C4-2B (cell line): Measurements from ENCODE around the gene PPFIBP1.
"Not testable (repeated sequence)": the region's sequence is repeated elsewhere in the genome, so short reads cannot be mapped to it uniquely, and the experiment has no call there.

ENCODE experiments used
- H3K27ac ChIP-seq: fragments of 450-650 bp; 2 replicates; pipeline ENCODE4 v1.5.1; 2017
- ZFX ChIP-seq: fragments of 450-650 bp; IDR thresholded peaks from 2 replicates; pipeline ENCODE4 v1.6.1; 2017
- TF ChIP-seq, protein P1 (sequence below): fragments of 450-650 bp; conservative IDR thresholded peaks from 2 replicates; pipeline ENCODE4 v1.5.1; 2017; ENCODE audit warnings: mild to moderate bottlenecking

PPFIBP1 gene

DNA sequence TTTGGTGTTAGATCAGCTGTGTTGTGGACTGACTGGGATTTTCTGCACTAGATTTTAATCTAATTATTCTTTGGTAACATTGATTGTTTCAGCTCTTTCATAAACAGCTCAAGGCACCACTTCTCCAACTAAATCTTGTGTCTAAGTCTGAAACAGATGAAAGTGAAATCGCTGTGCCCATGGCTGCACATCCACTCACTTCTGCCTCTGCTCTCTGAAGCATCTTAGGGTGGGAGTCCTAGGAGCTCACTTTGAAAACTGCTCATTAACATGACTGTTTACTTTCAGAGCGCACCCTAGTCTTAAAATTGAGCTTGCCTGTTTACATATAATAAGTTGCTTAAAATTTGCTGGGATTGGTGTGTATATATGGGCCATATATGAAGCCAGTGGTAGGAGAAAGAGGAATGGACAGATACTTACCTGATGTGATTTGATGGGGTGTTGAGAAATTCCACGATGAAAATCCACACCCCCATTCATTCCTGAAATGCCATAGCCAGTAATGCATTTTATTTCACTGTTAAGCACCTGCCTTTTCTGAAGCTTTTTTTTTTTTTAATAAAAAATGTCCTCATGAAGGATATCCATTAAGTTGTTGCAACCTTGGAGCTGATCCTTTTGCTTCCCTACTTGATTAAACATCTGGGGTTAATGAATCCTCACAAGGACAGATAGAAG, 52.8 kb downstream of the PPFIBP1 start:
- no peak for TF ChIP-seq ZFX
- TF ChIP-seq, protein P1, sequence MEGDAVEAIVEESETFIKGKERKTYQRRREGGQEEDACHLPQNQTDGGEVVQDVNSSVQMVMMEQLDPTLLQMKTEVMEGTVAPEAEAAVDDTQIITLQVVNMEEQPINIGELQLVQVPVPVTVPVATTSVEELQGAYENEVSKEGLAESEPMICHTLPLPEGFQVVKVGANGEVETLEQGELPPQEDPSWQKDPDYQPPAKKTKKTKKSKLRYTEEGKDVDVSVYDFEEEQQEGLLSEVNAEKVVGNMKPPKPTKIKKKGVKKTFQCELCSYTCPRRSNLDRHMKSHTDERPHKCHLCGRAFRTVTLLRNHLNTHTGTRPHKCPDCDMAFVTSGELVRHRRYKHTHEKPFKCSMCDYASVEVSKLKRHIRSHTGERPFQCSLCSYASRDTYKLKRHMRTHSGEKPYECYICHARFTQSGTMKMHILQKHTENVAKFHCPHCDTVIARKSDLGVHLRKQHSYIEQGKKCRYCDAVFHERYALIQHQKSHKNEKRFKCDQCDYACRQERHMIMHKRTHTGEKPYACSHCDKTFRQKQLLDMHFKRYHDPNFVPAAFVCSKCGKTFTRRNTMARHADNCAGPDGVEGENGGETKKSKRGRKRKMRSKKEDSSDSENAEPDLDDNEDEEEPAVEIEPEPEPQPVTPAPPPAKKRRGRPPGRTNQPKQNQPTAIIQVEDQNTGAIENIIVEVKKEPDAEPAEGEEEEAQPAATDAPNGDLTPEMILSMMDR = no peak
- H3K27ac ChIP-seq = no peak overlapping the region

DNA sequence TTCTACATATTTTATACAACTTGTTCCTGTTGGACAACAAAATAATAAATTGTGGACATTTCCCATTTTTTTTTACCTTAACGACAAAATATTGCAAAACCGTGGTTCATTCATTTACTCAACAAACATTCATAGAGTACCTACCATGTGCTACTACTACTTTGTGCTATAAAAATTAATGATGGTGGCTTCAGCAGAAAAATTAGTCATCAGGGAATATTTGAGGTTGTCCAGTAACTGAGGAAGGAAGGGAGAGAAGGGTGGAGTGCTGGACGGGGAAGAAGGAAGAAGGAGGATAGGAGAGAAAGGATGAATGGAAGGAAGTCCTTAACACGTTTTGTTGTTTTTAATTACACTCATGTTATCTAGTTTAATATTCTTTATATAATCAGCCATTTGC, 53.7 kb downstream of the PPFIBP1 start:
- TF ChIP-seq ZFX = no peak
- TF ChIP-seq, protein P1 = no peak
- H3K27ac ChIP-seq = no peak overlapping the region

DNA sequence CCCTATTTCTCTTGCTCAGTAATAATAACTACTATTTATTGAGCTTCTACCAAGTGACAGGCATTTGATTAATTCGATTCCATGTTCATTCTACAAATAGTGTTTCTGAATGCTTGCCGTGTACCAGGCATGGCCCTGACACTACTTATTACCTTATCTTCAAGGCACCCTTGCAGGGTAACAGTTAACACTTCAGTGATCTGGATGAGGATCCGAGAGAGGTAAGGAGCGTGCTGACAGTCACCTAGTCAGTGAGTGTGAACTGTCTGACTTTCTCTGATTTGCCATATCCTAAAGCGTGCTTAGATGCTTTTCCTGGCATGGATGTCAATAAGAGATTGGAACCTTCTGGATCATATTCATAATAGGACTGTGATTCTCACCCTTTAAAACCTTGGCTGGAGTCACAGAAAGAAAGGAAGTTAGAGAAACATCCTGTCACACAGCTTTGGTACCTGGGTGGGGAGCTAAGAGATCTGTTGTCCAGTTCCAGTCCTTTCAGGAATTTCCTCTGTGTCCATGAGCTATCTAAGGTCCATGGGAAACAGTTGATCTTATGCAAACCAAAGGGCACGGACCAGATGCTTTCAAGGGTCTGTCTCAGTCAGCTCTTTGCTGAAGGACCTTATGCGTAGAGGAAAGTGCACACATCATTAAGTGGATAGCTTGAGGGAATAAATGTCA, 54.8 kb downstream of the PPFIBP1 start:
- TF ChIP-seq, protein P1 = no peak
- no peak for TF ChIP-seq ZFX
- no peak overlapping the region for H3K27ac ChIP-seq

DNA sequence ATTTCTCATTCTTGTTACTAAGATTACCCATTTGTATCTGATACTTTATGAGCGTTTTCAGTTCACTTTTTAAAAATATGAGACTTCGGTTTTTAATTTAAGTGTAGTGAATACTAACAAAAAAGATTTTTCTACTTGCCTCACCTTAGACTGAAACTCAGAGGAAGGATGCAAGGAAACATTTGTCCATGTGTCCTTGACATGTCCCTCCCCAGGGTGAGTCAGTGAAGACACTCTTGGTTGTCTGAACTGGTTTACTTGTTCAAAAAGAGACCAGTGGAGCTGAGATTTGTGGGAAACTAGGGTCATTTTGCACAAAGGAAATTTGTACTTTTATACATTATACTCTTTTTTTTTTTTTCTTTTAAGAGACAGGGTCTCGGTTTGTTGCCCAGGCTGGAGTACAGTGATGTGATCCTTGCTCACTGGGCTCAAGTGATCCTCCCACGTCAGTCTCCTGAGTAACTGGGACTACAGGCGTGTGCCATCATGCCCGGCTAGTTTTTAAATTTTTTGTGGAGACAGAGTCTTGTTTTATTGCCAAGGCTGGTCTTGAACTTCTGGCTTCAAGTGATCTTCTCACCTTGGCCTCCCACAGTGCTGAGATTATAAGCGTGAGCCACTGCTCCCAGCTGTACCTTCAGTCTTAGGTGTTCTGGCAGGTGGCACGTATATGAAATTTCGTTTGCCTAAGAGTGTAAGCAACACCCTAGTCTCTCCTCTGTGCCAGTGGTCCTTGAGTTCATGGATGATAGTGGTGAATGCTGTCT, 56.7 kb downstream of the PPFIBP1 start:
- H3K27ac ChIP-seq = no peak overlapping the region
- no peak for TF ChIP-seq ZFX
- TF ChIP-seq, protein P1 = no peak

DNA sequence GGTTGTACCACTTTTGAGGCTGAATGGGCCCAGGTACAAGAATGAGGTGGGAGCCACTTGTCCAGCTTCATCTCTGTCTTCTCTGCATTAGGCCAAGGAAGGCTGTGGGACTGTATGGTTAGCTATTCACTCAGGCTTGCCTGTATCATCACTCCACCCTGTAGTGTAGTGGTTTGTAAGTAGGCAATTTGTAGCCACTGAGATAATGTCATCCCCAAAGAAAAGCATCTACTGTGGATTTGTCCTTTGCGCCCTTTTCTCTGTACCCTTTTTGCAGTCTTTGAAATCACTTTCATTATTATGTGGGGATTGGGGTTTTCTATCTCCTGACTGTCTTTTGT, 57.3 kb downstream of the PPFIBP1 start:
- H3K27ac ChIP-seq = not testable (repeated sequence)

DNA sequence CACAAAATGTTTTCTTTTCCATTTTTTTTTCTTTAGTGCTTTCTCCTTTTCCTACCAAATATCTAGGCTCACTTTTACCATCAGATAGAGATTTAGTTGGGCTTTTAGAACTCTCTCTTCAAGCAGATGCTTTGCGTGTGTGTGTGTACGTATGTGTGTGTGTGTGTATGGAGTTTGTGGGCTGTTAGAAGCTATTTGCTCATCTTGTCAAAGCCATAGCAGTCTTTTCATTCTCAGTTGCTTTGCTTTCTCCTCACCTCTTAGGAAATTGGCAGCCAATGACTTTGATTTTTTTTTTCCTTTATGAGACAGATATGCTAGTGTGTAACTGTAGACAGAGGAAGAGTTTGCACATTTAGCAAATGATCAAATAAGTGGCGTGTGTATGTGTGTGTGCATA, 57.8 kb downstream of the PPFIBP1 start:
- not testable (repeated sequence) for H3K27ac ChIP-seq

DNA sequence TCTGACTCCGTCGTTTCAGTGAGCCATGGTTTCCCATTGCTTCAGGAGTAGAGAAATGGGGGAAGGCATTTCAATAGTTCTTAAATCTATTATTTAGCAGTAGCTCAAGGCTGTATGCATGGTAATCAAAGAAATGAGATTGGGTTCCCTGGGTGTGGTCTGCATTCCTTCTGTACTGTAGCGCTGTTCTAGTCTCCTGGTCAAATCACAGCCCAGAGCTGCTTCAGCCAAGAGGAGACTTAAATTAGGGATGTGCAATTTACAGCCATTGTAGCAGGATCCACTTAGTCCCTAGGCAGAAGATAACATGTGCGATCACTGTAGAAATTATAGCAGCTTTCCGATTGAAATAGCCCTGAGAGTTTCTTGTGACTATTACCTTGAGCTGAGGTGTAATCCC, 58.4 kb downstream of the PPFIBP1 start:
- not testable (repeated sequence) for H3K27ac ChIP-seq

DNA sequence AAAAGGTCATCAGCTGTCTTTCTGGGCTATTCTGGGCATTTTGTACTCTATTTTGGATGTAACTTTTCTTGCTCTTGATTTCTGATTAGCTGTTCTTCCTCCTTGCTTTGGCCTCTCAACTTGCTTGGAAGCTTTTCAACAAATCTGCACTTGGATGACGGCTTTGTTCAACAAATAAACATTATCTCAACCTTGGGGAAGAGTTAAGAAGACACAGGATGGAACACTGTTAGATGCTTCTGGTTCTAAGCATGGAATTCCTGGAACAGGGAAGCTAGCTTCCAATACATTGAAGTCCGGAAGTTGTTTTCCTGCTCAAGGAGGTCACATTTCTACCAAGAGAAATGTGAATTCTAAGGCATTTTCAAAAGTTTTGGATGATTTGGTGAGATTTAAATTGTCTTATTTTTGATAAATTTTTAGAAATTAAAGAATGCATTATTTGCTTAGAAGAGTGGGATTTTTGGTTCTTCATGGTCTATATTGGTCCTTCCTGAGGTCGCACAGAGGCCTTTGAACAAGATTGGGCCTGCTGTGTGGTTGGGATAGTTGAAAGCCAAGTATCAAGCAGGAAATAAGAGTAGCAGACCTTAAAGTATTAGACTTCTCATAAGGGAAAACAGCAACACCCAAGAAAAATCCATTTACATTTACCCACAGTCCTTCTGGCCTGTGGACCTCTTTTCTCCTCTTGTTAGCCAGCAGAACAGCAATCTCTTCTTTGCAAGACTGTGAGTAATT, 59.2 kb downstream of the PPFIBP1 start:
- TF ChIP-seq, protein P1 = no peak
- TF ChIP-seq ZFX = no peak
- H3K27ac ChIP-seq = peak overlapping the region; percentile 7; the same call in 1 of the 2 replicates
